ENCODE data around the gene ZNF692.

ZNF692 gene

DNA sequence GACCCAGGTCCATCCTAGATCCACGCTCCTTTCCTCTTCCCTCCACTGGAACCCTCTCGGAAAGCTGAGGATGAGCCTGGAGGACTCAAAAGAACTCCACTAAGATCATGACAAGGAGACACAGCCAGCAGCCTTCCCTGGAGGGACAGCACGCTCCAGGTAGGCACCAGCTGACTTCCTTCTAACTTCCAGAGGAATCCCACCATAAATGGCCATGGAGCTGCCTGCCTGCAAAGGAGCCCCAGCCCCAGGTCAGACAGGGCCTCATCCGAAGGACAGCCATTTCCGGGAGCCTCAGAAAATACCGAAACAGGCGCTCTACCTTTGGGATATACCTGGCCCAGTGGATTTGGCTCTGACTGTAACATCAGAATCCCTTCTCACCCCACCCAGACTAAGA is 37.2 kb downstream of the ZNF692 start:
- Histone ChIP-seq H3K27me3 (ENCODE audit: insufficient read depth, low read depth) (no peaks in the 10 kb centered on the region), H2AFZ (ENCODE audit: low read depth) (no peak overlapping the region), H3K4me3 (IDR thresholded peaks at IDR 0.05; ENCODE audit: insufficient read depth, low read depth, low read length) (no peak overlapping the region), H3K79me2 (ENCODE audit: insufficient read depth, low read depth) (peaks cover 19% of the 10 kb centered on the region), H3K27ac (no peak overlapping the region), H3K9ac (no peak overlapping the region), H3K4me2 (no peak overlapping the region), H3K36me3 (ENCODE audit: insufficient read depth) (no peaks in the 10 kb centered on the region; the same call in 1 of the 2 replicates), H3K4me1 (ENCODE audit: low read depth, poor library complexity, severe bottlenecking) (peaks cover 25% of the 10 kb centered on the region), H4K20me1 (ENCODE audit: insufficient read depth) (no peaks in the 10 kb centered on the region)
- TF ChIP-seq, protein P1, sequence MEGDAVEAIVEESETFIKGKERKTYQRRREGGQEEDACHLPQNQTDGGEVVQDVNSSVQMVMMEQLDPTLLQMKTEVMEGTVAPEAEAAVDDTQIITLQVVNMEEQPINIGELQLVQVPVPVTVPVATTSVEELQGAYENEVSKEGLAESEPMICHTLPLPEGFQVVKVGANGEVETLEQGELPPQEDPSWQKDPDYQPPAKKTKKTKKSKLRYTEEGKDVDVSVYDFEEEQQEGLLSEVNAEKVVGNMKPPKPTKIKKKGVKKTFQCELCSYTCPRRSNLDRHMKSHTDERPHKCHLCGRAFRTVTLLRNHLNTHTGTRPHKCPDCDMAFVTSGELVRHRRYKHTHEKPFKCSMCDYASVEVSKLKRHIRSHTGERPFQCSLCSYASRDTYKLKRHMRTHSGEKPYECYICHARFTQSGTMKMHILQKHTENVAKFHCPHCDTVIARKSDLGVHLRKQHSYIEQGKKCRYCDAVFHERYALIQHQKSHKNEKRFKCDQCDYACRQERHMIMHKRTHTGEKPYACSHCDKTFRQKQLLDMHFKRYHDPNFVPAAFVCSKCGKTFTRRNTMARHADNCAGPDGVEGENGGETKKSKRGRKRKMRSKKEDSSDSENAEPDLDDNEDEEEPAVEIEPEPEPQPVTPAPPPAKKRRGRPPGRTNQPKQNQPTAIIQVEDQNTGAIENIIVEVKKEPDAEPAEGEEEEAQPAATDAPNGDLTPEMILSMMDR (conservative IDR thresholded peaks at IDR 0.05; ENCODE audit: low read depth, low read length): no peak

- H3K9ac ChIP-seq: no peak overlapping the region
- H3K27me3 ChIP-seq (ENCODE audit: insufficient read depth, low read depth): no peaks in the 10 kb centered on the region
- TF ChIP-seq, protein P1 (conservative IDR thresholded peaks at IDR 0.05; ENCODE audit: low read depth, low read length): no peak
- H3K27ac ChIP-seq: no peak overlapping the region
- peaks cover 19% of the 10 kb centered on the region for H3K79me2 ChIP-seq (ENCODE audit: insufficient read depth, low read depth)
- no peaks in the 10 kb centered on the region; the same call in 1 of the 2 replicates for H3K36me3 ChIP-seq (ENCODE audit: insufficient read depth)
- no peak overlapping the region for H3K4me3 ChIP-seq (IDR thresholded peaks at IDR 0.05; ENCODE audit: insufficient read depth, low read depth, low read length)
- peaks cover 25% of the 10 kb centered on the region for H3K4me1 ChIP-seq (ENCODE audit: low read depth, poor library complexity, severe bottlenecking)
- H2AFZ ChIP-seq (ENCODE audit: low read depth): no peak overlapping the region
- H4K20me1 ChIP-seq (ENCODE audit: insufficient read depth): no peaks in the 10 kb centered on the region
- no peak overlapping the region for H3K4me2 ChIP-seq
These were observed 37.8 kb downstream of the ZNF692 start for GRCh38 chr1:248821101-248821500.

DNA sequence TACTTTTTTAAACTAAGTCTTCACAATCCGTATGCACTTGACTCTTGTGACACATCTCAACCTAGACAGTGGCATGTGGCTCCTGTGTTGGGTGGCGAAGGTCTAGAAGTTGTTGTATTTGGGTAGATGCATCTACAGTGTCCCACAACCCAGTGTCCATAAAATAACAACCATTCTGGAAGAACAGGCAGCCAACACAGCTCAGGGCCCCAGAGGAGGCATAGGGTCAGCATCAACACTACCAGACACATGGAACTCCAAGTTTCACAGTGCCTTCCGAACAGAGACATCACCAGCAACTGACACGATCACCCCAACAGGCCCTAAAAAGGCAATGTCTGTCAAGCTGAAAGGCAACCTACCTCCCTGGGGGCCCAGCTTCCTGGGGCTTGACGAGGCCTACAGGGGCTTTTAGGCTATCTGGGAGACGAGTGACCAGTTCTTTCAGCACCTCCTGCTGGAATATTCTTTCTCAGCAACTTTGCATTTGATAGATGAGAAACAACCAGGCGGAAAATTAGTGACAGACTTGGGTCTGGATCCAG is 38.8 kb downstream of the ZNF692 start:
- Histone ChIP-seq H3K79me2 (ENCODE audit: insufficient read depth, low read depth) (peaks cover 14% of the 10 kb centered on the region), H3K27me3 (ENCODE audit: insufficient read depth, low read depth) (no peaks in the 10 kb centered on the region), H3K4me1 (ENCODE audit: low read depth, poor library complexity, severe bottlenecking) (peaks cover 25% of the 10 kb centered on the region), H4K20me1 (ENCODE audit: insufficient read depth) (no peaks in the 10 kb centered on the region), H3K9ac (no peak overlapping the region), H2AFZ (ENCODE audit: low read depth) (no peak overlapping the region), H3K36me3 (ENCODE audit: insufficient read depth) (no peaks in the 10 kb centered on the region; the same call in 1 of the 2 replicates), H3K4me2 (no peak overlapping the region), H3K27ac (no peak overlapping the region), H3K4me3 (IDR thresholded peaks at IDR 0.05; ENCODE audit: insufficient read depth, low read depth, low read length) (no peak overlapping the region)
- TF ChIP-seq, protein P1 (conservative IDR thresholded peaks at IDR 0.05; ENCODE audit: low read depth, low read length): no peak

DNA sequence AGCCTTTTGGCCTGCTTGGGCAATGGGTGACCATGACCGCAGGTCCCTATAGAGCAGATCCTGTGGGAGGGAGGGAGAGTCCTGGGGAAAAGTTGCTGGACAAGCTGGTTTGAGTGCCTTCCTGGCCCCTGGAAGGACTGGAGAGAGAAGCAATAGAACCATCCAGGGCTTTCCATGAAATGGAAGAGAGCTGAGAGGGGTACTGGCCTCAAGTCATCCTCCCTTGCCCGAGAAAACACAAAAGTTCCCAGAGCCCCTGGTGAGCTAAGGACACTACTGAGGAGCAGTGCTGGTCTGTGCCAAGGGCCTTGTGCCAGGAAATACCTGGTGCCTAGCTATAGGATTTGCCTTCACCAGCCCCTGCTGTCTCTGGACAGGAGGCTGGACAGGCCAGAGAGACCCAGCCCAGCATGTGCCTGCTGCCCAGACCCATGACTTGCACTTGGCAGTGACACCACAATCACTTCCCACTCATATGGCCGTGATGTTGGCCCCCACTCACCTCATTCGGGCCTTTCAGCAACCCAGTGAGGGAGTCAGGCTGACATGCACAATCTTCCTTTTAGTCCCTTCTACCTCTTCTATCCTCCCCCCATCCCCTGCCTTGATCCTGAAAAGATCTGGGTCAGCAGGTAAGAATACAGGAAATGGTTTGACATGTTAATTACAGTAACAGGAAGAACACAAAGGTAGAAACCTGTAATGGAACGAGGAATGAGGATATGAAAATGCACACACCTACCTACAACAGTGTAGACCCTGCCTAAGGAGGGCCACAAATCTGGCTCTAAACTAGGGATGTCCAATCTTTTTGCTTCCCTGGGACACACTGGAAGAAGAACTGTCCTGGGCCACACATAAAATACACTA is 40.1 kb downstream of the ZNF692 start:
- no peak overlapping the region for H3K9ac ChIP-seq
- no peak overlapping the region for H3K4me3 ChIP-seq (IDR thresholded peaks at IDR 0.05; ENCODE audit: insufficient read depth, low read depth, low read length)
- no peaks in the 10 kb centered on the region for H3K27me3 ChIP-seq (ENCODE audit: insufficient read depth, low read depth)
- H4K20me1 ChIP-seq (ENCODE audit: insufficient read depth): no peaks in the 10 kb centered on the region
- H3K36me3 ChIP-seq (ENCODE audit: insufficient read depth): no peaks in the 10 kb centered on the region; the same call in 1 of the 2 replicates
- H3K4me1 ChIP-seq (ENCODE audit: low read depth, poor library complexity, severe bottlenecking): peaks cover 11% of the 10 kb centered on the region
- no peak overlapping the region for H3K4me2 ChIP-seq
- H2AFZ ChIP-seq (ENCODE audit: low read depth): no peak overlapping the region
- peaks cover under 1% of the 10 kb centered on the region; the same call in 1 of the 2 replicates for H3K79me2 ChIP-seq (ENCODE audit: insufficient read depth, low read depth)
- TF ChIP-seq, protein P1 (conservative IDR thresholded peaks at IDR 0.05; ENCODE audit: low read depth, low read length): no peak
- no peak overlapping the region for H3K27ac ChIP-seq

Measured in KMS-11 (cell line).